HuH-7 (cell line): ENCODE measurements around the gene EIF1.

Experiments
- DNase-seq: peaks from one replicate; pipeline ENCODE4 v3.0.0; 2011; ENCODE audit warnings: low spot score

Gene EIF1

DNA sequence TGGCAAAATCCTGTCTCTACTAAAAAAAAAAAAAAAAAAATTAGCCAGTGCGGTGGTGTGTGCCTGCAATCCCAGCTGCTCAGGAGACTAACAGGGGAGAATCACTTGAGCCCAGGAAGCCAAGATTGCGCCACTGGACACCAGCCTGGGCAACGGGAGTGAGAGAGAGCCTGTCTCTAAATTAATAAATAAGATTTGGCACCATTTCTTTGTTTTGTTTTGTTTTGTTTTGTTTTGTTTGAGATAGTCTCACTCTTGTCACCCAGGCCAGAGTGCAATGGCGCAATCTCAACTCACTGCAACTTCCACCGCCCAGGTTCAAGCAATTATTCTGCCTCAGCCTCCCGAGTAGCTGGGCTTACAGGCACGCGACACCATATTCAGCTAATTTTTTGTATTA is 14.0 kb downstream of the EIF1 start:
- DNase-seq, result no peak

DNA sequence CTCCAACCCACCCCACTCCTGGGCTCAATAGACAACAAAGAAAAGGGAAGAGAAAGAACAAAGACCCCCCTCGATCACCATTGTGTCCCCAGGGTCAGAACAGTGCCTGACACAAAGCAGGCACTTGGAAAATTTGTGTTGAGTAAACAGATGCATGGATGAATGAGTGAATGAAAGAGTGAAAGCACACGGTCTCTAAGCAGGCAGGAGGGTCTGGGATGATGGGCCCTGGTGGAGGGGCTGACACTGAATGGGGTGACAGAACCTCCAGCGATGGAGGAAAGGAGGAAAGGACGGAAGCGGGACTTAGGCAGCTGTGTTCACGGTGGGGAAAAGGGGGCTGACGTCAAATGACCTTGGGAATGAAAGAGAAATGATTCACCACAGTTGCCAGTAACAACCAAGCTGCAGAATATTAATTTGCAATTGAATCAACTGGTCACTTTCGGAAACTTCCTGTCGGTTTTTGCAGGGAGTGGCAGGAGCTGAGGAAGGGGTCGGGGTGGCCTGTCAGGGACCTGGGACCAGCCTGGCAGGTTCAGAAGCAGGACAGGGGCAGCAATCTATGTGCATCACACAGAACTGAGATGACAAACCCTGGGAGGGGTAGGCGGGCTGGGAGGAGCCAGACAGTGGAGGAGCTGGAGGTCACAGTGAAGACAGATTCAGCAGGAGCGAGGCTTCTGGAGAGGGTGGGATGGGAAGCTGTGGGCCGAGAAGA is 16.7 kb downstream of the EIF1 start:
- no peak for DNase-seq

DNA sequence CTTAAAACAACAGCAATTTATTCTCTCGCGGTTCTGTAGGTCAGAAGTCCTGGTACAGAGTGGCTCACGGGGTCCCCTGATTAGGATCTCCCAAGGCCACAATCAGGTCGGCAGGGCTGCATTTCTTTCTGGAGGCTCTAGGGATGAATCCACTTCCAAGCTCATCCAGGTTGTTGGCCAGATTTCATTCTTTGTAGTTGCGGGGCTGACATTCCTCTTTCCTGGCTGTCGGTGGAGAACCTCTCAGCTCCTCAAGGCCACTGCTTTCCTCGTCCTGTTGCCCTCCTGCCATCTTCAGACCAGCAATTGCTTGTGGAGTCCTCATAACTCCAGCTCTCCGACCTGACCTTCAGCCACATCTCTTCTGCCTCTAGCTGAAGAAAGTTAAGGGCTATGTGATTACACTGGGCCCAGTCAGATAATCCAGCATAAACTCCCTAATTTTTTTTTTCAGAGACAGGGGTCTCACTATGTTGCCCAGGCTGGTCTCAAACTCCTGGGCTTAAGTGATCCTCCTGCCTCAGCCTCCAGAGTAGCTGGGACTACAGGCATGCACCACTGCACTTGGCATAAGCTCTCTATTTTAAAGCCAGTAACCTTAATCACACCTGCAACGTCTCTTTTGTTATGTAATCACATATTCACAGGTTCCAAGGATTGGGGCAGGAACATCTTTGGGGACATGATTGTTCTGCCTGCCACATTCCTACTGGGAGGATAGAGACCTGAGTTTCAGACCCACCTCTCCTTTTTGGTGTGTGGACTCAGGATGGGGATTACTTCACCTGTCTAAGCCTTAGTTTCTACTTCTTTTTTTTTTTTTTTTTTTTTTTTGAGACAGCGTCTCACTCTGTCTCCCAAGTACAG is 19.4 kb downstream of the EIF1 start:
- DNase-seq, result no peak

DNA sequence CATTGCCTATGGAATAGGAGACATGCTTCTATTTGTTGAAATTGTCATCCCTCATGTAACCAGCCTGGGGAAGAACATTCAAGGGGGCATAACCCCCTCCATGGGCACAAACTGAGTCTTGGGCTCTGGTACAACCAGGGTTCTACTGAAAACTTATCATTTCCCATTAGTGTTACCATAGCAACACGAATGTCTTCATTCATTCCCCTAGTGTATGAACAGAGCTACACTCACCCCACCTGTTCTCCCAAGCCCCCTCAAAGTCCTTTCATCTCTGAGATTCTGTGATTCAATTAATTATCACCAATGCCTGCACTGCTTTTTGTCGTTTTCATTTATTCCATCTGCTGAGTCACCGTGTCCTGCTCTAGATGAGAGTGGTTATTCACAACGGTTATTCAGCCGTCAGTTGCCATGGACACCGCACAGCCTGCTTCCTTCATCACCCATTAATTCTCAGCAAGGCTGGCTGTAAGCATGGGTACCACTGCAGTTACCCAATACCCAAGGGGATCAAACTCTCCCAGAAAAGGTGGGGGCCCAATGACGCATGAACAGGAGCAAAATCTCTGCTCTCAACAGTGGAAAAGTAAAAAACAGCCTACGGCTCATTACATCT is 21.9 kb downstream of the EIF1 start:
- no peak for DNase-seq

DNA sequence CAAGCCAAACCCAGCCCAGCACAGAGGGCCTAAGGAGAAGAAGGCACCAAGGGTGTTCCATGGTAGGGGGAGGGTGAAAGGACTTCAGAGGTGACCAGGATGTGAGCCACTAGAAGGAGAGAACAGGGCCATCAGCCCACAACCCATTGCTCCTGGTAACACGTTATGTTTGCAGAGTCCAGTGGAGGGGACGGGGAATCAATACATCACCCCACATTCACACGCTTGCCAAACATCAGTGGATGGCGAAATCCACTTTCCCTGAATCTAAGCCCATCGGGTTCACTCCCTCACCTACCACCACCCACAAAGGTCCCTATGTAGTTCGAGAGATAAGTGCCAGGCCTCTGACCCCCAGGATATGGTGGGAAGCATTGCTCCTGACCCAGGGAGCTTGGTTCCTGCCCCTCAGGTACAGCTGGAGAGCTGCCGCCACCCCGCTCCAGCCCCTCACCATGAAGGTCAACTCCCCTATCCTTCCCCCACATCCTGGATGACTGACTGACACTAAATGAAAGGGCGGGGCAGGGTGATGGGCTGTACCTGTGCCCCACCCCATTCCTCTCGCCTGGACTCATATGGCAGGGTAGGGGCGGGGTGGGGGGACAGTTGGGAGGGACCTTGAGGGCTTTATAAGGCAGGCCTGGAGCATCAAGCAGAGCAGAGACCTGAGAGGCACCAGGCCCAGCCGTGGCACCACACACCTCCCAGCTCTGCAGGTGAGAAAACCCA is 23.1 kb downstream of the EIF1 start, which contains the start of gene GAST:
Gene GAST (plus strand): TSS at position 663 of the 732 bp plus-strand sequence. CDS start 3,106 bp downstream, outside the sequence.
- no peak for DNase-seq

DNA sequence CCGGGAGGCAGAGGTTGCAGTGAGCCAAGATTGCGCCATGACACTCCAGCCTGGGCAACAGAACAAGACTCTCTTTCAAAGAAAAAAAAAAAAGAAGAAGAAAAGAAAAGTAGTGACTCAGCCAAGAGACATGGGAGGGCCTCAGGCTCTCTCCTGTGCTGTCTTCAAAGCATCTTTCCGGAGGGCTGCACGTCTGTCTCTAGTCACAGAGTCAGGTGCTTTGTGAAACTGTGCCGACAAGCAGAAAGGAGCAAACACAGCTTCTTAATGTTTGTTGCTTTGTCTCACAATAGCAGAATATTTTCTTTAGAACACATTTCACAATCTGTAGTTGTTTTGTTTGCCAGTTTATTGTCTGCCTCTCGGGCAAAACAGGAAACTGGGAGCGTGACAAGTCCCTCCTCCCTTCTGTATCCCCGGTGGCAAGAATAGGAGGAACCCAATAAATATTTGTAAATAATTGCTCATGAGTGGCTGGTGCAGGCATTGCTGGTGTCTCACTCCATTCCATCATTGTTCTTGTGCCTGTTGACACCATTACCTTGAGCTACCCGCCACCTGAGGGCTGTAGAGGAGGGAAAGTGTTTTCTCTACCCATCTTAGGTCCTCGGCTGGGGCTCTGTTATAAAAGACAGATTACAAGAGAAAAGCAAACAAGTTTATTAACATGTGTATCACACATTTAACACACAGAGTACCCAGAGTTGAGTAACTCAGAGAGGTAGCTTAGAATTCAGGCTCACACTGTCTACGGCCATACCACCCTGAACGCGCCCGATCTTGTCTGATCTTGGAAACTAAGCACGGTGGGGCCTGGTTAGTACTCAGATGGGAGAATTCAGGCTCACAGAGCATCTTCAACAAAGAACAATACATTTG is 29.0 kb downstream of the EIF1 start:
- DNase-seq, result no peak

DNA sequence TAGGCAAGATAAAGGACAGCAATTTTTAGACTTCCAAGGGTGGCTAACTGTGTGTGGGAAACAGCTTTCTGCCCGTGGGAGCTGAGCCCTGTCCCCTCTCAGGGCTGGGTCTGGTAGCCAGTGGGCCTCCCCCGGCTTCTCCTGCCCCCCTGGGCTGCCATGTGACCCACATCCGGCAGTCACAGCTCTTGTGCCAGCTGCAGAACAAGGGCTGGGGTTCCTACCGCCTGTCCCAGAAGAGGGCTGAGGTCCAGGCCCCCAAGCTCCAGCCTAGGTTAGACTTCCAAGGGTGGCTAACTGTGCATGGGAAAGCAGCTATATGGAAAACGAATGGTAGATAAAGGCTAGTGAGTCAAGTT is 29.6 kb downstream of the EIF1 start:
- no peak for DNase-seq

DNA sequence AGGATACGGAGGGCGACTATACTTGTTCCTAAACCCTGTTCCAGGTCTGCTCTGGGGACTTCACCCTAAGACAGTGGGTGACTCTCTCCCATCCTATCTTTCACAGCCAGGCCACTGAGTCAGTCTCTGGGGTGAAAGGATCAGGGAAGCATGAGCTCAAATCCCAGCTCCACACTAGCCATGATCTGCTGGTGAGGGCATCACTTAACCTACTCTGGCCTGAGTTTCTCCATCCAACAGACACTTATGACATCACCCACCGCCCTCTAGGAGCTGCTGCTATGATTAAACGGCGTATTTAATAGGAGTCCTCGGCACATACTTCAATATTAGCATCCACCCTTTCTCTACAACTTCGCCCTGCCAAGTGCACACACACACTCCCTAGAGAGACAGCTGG is 33.5 kb downstream of the EIF1 start:
- no peak for DNase-seq

DNA sequence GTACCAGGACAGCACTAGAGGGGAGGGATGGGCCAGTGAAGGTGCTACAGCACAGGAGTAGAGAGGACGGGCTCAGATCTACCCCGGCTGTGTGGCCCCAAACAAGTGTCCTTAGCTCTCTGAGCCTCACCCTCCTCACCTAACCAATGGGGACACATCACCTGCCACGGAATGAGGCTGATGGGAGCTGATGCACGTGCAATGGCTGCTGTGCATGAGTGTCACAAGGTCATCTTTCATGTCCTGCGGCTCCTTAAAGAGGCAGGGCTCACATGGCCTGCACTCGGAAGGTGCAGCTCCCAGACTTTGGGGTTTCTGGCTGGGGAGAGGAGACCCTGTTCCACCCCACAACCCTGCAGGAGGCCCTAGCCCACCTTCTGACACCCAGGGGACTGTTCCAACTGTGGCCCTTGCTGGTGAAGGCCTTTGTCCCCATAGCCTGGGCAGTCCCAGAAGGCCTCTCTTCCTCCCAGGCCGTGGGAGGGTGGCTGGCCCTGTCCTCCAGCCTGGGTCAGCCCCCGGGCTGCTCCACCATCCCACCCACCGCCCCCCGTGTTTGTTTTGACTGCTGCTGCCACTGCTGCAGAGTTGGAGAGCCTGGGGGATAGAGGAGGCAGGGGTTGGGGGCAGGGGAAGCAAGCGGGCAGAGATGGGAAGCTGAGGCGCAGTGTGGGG is 35.3 kb downstream of the EIF1 start:
- DNase-seq, result no peak

DNA sequence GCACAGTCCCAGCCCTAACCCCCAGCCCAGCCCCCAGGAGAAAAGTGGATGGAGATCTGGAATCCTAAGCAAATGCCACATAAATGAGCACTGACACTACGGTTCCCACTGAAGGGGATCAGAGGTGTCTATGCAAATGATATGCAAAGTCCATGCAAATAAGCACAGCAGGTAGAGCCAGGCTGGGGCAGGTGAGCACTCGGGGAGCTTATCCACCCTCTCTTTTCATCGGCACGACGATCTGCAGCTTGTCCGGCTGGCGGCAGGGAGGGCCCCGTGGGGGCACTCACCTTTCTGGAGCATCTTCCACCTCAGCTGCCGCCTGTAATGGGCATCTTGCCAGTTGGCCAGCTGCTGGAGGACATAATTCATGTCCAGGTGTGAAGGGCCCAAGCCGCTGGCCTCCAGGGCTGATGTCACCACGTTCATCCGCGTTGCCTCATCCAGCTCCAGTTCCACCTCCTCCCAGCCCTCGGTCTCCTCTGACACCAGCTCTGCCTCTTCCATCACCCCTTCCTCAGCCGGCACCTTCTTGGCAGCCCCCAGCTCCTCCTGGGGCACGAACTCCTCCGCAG is 35.9 kb downstream of the EIF1 start:
- DNase-seq, result no peak

DNA sequence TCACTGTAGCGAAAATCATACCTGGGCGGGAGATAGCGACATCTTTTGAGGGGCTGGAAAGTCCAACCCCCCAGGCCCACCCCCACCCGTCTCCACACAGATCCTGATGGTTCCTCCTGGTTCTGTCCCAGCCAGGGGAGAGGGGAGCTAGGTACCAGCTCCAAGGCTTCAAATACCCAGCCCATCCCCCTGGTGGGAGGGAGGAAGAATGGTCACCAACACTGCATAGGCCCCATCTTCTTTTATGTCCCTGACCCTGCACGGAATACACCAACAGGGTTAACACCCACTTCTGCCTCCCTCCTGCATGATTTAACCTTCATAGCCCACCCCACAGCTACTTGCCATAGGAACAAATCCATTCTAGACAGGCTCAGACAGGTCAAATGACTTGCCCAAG is 36.4 kb downstream of the EIF1 start:
- no peak for DNase-seq

DNA sequence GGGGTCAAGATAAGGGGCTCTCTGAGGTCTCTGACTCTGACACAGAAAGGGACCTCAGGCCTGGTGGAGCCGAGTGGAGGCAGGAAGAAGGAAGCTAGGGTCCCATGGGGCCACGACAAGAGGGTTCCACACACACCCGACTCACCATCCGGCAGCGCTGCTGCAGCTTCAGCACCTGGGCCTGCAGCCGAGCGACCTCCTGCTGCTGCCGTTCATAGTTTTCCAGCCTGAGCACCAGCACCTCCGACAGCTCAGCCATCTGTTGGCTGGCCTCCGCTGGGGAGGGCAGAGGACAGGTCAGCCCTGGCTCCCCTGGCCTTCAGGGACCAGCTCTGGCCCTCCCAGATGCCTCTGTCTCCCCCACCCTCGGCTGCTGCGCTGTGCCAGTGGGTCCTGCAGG is 39.4 kb downstream of the EIF1 start:
- DNase-seq, result no peak

DNA sequence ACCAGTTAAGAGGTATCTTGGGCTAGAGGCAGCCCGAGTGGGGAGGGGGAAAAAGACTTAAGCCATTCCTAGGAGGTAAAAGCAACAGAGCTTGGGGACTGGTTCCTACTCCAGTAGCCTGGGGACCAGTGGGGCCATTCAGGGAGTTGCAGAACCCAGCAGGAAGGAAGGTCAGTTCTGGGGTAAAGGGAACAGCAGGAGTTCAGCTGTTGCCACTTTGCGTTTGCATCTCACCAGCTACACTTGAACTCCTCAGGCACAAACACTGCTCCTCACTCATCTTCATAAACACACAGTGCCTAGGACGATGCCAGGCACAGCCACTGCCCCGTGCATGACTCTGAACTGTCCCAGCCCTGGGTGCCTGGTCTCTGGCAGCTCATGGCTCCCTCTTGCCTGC is 41.8 kb downstream of the EIF1 start:
- DNase-seq, result no peak

DNA sequence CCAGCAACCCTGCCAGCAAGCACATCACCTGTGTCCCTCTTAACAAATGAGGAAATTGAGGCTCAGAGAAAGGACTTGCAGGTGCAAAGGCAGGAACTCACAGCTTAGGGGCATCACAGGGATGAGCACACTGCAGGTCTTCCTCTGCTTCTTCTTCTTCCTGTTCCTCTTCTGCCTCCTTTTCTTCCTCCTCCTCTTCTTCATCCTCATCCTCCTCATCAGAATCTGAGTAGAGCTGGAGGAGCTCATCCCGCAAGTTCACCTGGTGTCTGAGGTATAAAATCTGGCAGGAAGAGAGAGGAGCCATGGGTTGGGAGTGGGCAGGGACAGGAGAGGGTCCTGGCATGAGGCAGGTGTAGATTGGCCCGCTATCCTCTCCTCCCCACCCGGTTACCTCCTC is 43.2 kb downstream of the EIF1 start:
- DNase-seq, result no peak

DNA sequence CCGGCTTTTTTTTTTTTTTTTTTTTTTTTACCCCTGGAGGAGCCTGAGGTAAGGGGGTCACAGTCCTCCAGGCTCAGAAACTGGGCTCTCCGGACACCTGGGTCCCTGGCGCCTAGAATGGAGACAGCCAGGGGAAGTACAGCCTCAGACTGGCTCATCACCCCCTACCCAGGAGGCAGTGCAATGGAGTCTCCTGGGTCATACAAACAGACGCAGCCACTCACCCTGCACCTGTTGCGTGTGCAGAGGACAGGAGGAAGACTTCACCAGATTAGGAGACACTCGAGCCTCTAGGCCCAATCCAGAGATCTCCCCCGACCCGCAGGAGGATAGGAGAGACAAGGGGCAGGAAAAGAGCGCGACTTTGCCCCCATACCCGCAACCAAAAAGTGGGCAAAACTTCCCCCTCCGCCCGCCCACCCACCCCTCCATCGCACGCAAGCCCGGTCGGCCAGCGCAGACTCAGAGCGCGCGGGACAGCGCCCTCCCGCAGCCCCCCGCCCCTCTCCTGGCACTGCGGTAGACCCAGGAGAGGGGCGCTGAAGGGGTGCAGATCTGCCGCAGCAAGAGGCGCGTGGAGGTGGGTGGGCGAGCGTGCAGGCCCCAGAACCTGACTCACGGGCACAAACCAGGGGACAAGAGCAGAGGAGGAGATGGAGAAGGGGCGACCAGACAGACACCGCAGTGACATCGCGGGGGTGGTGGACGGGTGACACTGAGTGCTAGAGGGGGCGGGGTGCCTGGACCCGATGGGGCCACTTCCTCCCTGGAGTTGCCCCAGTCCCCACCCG is 44.9 kb downstream of the EIF1 start:
- DNase-seq, result no peak

DNA sequence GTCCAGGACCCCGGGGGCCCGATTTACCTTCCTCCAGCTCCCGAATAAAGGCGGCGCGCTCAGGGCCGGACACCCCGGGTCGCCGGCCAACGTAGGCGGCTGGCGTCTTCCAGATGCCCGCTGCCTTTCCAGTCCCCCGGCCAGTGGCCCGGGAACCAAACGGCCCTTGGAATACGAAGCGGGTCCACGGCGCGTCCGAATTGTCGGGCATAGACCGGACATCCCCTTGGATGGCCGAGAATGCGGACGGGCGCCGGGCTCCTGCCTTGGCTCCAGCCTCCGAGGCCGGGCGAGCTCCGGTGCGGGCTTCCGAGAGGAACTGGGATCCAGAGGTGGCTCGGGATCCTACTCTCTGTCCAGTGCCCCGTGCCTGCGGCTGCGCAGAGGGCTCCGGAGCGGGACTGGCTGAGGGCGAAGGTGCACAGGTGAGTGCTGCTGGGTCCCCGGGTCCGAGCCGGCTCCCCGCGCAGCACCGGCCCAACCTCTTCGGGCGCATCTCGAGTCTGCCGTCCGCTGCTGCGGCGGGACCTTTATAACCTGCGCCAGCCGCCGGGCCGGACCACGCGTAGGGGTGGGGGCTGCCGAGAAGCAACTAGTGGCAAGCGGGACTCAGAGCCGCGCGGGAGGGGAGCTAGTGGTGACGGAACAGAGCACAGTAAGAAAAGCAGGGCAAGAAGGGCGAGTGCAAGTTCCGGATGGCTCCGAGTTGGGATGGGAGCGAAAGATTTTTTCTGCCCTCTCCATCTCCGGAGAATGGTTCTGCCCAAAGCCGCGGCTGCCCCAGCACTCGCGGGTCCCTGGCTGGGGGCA is 45.7 kb downstream of the EIF1 start, which contains the start of gene HAP1:
Gene HAP1 (minus strand): TSS at position 505 of the 810 bp plus-strand sequence. CDS start 9 bp downstream, at position 496.
- DNase-seq, result peak; percentile 74

DNA sequence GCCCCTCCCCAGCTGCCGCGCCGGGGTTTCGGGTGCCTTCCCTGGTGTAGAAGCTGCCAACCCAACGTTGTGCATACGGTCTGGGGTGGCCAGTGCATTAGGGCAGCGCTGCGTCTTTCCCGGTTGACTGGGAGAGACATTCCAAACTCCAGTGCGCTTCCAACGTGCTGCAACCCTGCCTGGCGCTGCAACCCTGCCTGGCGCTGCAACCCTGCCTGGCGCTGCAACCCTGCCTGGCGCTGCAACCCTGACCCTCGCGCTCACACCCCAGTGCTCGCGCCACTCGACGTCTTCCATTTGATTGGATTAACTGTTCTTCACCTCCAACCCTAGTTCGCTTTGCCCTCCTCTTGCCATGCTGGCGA is 46.2 kb downstream of the EIF1 start:
- DNase-seq, result no peak

DNA sequence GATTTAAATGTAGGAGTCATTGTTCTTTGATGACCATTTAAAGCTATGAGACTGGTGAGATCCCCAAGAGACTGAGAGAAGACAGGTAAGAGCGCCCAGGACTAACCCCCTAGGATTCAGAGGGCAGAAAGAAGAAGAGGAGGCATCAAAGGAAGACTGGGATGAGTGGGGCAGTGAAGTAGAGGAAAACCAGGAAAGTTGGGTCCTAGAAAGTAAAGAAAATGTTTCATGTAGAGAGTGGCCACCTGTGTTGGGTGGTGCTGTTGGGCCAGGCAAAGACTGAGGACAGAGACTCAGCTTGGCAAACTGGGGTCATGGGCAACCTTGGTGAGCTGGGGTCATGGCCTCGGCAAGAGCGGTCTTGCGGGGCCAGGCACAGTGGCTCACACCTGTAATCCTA is 47.1 kb downstream of the EIF1 start:
- no peak for DNase-seq
